Endodermal cell (in vitro differentiated cells): ENCODE measurements around the gene LARGE1. TPM values are rescaled to one million over a fixed set of nuclear protein-coding genes. Genes with fewer than 3 reads are reported as not detected.

ENCODE experiments used
- DNase-seq: peaks from one replicate; pipeline ENCODE4 v3.0.0-alpha.2; 2017
- H3K27ac ChIP-seq: 2 replicates; pipeline ENCODE4 v1.5.1; 2013; ENCODE audit warnings: mild to moderate bottlenecking, low read depth, low read length, moderate library complexity
- H3K27me3 ChIP-seq: 2 replicates; pipeline ENCODE4 v1.6.1; 2013; ENCODE audit warnings: mild to moderate bottlenecking, low read length, moderate library complexity; ENCODE audit not compliant: insufficient read depth, control insufficient read depth, poor library complexity, severe bottlenecking
- H3K36me3 ChIP-seq: 2 replicates; pipeline ENCODE4 v1.7.0; 2013; ENCODE audit warnings: mild to moderate bottlenecking, low read length, moderate library complexity; ENCODE audit not compliant: control insufficient read depth, insufficient read depth
- H3K4me1 ChIP-seq: one replicate; pipeline ENCODE4 v1.7.0; 2013; ENCODE audit warnings: low read length; ENCODE audit not compliant: control insufficient read depth, insufficient read depth
- H3K4me3 ChIP-seq: 2 replicates; pipeline ENCODE4 v1.5.1; 2013; ENCODE audit warnings: mild to moderate bottlenecking, low read length, moderate library complexity
- H3K9ac ChIP-seq: 2 replicates; pipeline ENCODE4 v1.6.1; 2013; ENCODE audit warnings: mild to moderate bottlenecking, low read length, moderate library complexity; ENCODE audit not compliant: poor library complexity, severe bottlenecking; ENCODE audit errors: extremely low read depth
- H3K9me3 ChIP-seq: 2 replicates; pipeline ENCODE4 v1.6.1; 2013; ENCODE audit warnings: mild to moderate bottlenecking, low read length, moderate library complexity; ENCODE audit not compliant: control insufficient read depth
- H3K27ac Mint-ChIP-seq: 2 replicates; pipeline ENCODE4 v1.8.0; 2020; ENCODE audit warnings: mixed read lengths
- H3K27me3 Mint-ChIP-seq: 2 replicates; pipeline ENCODE4 v1.8.0; 2021; ENCODE audit warnings: mild to moderate bottlenecking, mixed read lengths; ENCODE audit not compliant: insufficient read depth
- H3K36me3 Mint-ChIP-seq: 2 replicates; pipeline ENCODE4 v1.8.0; 2020; ENCODE audit warnings: low read depth, mixed read lengths
- H3K4me1 Mint-ChIP-seq: 2 replicates; pipeline ENCODE4 v1.8.0; 2020; ENCODE audit warnings: mixed read lengths
- H3K4me3 Mint-ChIP-seq: 2 replicates; pipeline ENCODE4 v1.8.0; 2020; ENCODE audit warnings: mild to moderate bottlenecking, moderate library complexity, mixed read lengths
- H3K9me3 Mint-ChIP-seq: 2 replicates; pipeline ENCODE4 v1.8.0; 2020; ENCODE audit warnings: mild to moderate bottlenecking, mixed read lengths
- CTCF ChIP-seq: fragments of 200-600 bp; sonication (generic); conservative IDR thresholded peaks from 2 replicates; pipeline ENCODE4 v1.5.0; 2021; ENCODE audit warnings: antibody characterized with exemption, mild to moderate bottlenecking
- WGBS, 2 experiments: methylation state at CpG; one replicate each; pipeline versions ENCODE4 v1.1.5 to v1.1.7; 2013; ENCODE audit warnings: missing lambda C conversion rate in 2 of 2, mixed read lengths in 1 of 2; ENCODE audit not compliant: insufficient coverage in 1 of 2, insufficient read length in 1 of 2; 5-methylcytosine and 5-hydroxymethylcytosine counted together
- total RNA-seq, 2 donors: library from RNA; stranded (reverse); fragmentation: NEBNext Ultra II Directional in 1 of 2; extraction: Animal tissue kit (Norgen Biotek cat#: 25700) in 1 of 2; gene quantifications; 2 replicates in 1 of 2; 3 replicates in 1 of 2; pipeline ENCODE4 v1.2.1, GENCODE V29; 2021

LARGE1 gene
- total RNA-seq, 2 donors from 2014 or later: 17.5 to 24.3 TPM

- Mint-ChIP-seq H3K27ac (no peak overlapping the region), H3K4me1 (peaks cover 31% of the 10 kb centered on the region), H3K27me3 (peaks cover 65% of the 10 kb centered on the region), H3K36me3 (peaks cover 2% of the 10 kb centered on the region), H3K4me3 (no peak overlapping the region), H3K9me3 (no peaks in the 10 kb centered on the region)
- no peak for DNase-seq
- Histone ChIP-seq H3K4me1 (peaks cover 7% of the 10 kb centered on the region), H3K27me3 (peaks cover 28% of the 10 kb centered on the region), H3K9me3 (no peaks in the 10 kb centered on the region), H3K4me3 (no peak overlapping the region), H3K9ac (no peak overlapping the region), H3K36me3 (peaks cover 12% of the 10 kb centered on the region), H3K27ac (no peak overlapping the region)
- whole genome bisulfite sequencing, 2 experiments: 32% methylated on average over 2 of the region's 2 CpGs; no CpG with 5 or more reads in 1 of the 2 experiments
- TF ChIP-seq CTCF: no peak
Observed at GRCh38 chr22:33914131-33914530, 6.1 kb downstream of the LARGE1 start.

- peaks cover 22% of the 10 kb centered on the region for H3K4me1 Mint-ChIP-seq
- TF ChIP-seq CTCF: no peak
- H3K4me3 Mint-ChIP-seq: no peak overlapping the region
- Histone ChIP-seq H3K9ac (no peak overlapping the region), H3K27ac (no peak overlapping the region), H3K36me3 (peaks cover 12% of the 10 kb centered on the region), H3K4me3 (no peak overlapping the region), H3K9me3 (no peaks in the 10 kb centered on the region), H3K27me3 (peaks cover 20% of the 10 kb centered on the region), H3K4me1 (peaks cover 7% of the 10 kb centered on the region)
- peaks cover 60% of the 10 kb centered on the region for H3K27me3 Mint-ChIP-seq
- DNase-seq: no peak
- H3K27ac Mint-ChIP-seq: no peak overlapping the region
- H3K36me3 Mint-ChIP-seq: peaks cover 2% of the 10 kb centered on the region
- no peaks in the 10 kb centered on the region for H3K9me3 Mint-ChIP-seq
- 93% methylated on average over 4 of the region's 4 CpGs; no CpG with 5 or more reads in 1 of the 2 experiments for WGBS, 2 experiments
Observed at GRCh38 chr22:33913188-33913587, 7.1 kb downstream of the LARGE1 start.

- 90 to 93% methylated on average over 1 to 6 of the region's 6 CpGs for WGBS, 2 experiments
- Mint-ChIP-seq H3K27ac (no peak overlapping the region), H3K4me3 (no peak overlapping the region), H3K4me1 (peaks cover 9% of the 10 kb centered on the region), H3K27me3 (peaks cover 37% of the 10 kb centered on the region), H3K36me3 (peaks cover 2% of the 10 kb centered on the region), H3K9me3 (no peaks in the 10 kb centered on the region)
- Histone ChIP-seq H3K9ac (no peak overlapping the region), H3K9me3 (no peaks in the 10 kb centered on the region), H3K4me1 (peaks cover 3% of the 10 kb centered on the region), H3K27ac (no peak overlapping the region), H3K36me3 (peaks cover 12% of the 10 kb centered on the region), H3K27me3 (no peaks in the 10 kb centered on the region), H3K4me3 (no peak overlapping the region)
- TF ChIP-seq CTCF: no peak
- DNase-seq: no peak
Observed at GRCh38 chr22:33909911-33910310, 10.4 kb downstream of the LARGE1 start.
